Measurements from ENCODE around the gene TNRC18.

GRCh38 chr7:5394264-5395105 lies 29.1 kb downstream of the TNRC18 start:
- no peak for TF ChIP-seq JUN (IDR thresholded peaks at IDR 0.05; ENCODE audit: borderline replicate concordance, low read depth, low read length)
- no peak for TF ChIP-seq JUN (CRISPR knock-in tag; IDR thresholded peaks at IDR 0.05; ENCODE audit: borderline replicate concordance)
- no peak for TF ChIP-seq EWSR1 (IDR thresholded peaks at IDR 0.05; ENCODE audit: borderline replicate concordance, low read depth, partially characterized antibody)
- TF ChIP-seq CBX2 (IDR thresholded peaks at IDR 0.05; ENCODE audit: insufficient read depth, low read length, poor library complexity, severe bottlenecking), result no peak
- TF ChIP-seq RNF2 (IDR thresholded peaks at IDR 0.05), result no peak
- TF ChIP-seq MAFK (IDR thresholded peaks at IDR 0.05; ENCODE audit: low read length), result no peak
- no peak for TF ChIP-seq PHF8 (IDR thresholded peaks at IDR 0.05; ENCODE audit: borderline replicate concordance, low read length)
- TF ChIP-seq RBBP5 (IDR thresholded peaks at IDR 0.05; ENCODE audit: borderline replicate concordance, insufficient read depth, low read length, poor library complexity, severe bottlenecking), result no peak
- no peak for TF ChIP-seq MAZ (CRISPR knock-in tag; conservative IDR thresholded peaks at IDR 0.05 in 1 of 2, IDR thresholded peaks at IDR 0.05 in 1 of 2)
- no peak for TF ChIP-seq KLF6 (CRISPR knock-in tag; IDR thresholded peaks at IDR 0.05; ENCODE audit: borderline replicate concordance)
- TF ChIP-seq YY1 (IDR thresholded peaks at IDR 0.05; ENCODE audit: borderline replicate concordance in 1 of 3, control insufficient read depth in 1 of 3, extremely low read depth in 1 of 3, insufficient read depth in 3 of 3, insufficient read length in 1 of 3, insufficient replicate concordance in 2 of 3, low read depth in 1 of 3, low read length in 2 of 3), result no peak
- no peak for TF ChIP-seq POLR2A (conservative IDR thresholded peaks at IDR 0.05)
- TF ChIP-seq CTCF (IDR thresholded peaks at IDR 0.05 in 2 of 3, conservative IDR thresholded peaks at IDR 0.05 in 1 of 3; ENCODE audit: insufficient read depth in 2 of 3, low read depth in 1 of 3, low read length in 3 of 3), result no peak
